ENCODE results near the gene BFSP1. TPM values are rescaled to one million over a fixed set of nuclear protein-coding genes. Genes with fewer than 3 reads are reported as not detected.
A peak's percentile ranks its signal among the peaks of the same experiment; 100 is the strongest.

BFSP1 gene
- total RNA-seq, 8 experiments from 2014 or later = 0.49 to 9.6 (median 1.8) TPM

DNA sequence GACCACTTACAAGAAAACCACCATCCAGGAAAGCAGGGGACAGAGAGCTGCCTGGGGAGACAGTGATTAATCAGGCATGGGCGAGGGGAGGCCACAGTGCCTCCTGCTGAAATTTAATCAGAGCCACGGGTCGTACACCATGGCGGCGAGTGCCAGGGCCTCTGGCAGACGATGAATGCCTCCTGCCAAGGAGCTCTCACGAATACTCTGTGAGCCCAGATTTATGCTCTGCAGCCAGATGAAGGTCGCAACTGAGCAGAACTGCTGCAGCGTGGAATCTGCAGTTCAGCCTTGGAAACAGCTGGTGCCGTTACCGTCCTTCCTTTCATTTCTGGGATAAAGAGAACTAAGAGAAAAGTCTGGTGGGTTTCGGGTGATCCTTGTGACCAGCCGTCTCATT, 85.6 kb downstream of the BFSP1 start:
- ATAC-seq (replicated peaks in 6 of 8) = peak in 3 of 8 experiments; percentile 12 to 75 (median 68)
- WGBS, 10 experiments = 13 to 100% (median 65%) methylated on average over 1 to 11 of the region's 13 CpGs; no CpG with 5 or more reads in 3 of the 10 experiments
- no peak overlapping the region for H3K4me3 ChIP-seq
- no peaks in the 10 kb centered on the region for H3K4me1 ChIP-seq (replicated peaks in 1 of 2)
- no peak overlapping the region for H3K27ac ChIP-seq
- in situ Hi-C loops (cut with MboI; ENCODE audit: low pct_unique_long_range_greater_than_20kb in 2 of 9, low sequenced_read_pairs in 9 of 9, unreplicated experiment in 9 of 9) = loop anchor here in 4 of 9 experiments (10.0 to 25.0 kb wide), 2 partner anchors 633 to 641 kb away; no protein-coding TSS in a partner anchor

GRCh38 chr20:17444091-17444490, 87.1 kb downstream of the BFSP1 start:
- WGBS, 10 experiments = 0 to 80% (median 33%) methylated on average over 1 to 2 of the region's 2 CpGs; no CpG with 5 or more reads in 4 of the 10 experiments
- in situ Hi-C loops (cut with MboI; ENCODE audit: low pct_unique_long_range_greater_than_20kb in 2 of 9, low sequenced_read_pairs in 9 of 9, unreplicated experiment in 9 of 9) = loop anchor here in 4 of 9 experiments (10.0 to 25.0 kb wide), 2 partner anchors 632 to 639 kb away; no protein-coding TSS in a partner anchor
- Histone ChIP-seq H3K4me3 (no peak overlapping the region), H3K4me1 (replicated peaks in 1 of 2) (no peaks in the 10 kb centered on the region), H3K27ac (no peak overlapping the region)
- ATAC-seq (replicated peaks in 6 of 8) = no peak

Other genes with a start within 250 kb of the BFSP1 start
- gene DSTN, start 38.7 kb upstream of the BFSP1 start, total RNA-seq = 100 to 1,000 TPM; 143 to 386 (median 172) TPM
- gene RRBP1, start 150.9 kb upstream of the BFSP1 start, total RNA-seq = 10 to 100 TPM; 12.2 to 94.0 (median 31.2) TPM
- not detected for gene BANF2, start 168.6 kb upstream of the BFSP1 start, total RNA-seq